ENCODE results near the gene TSPAN16.

GRCh38 chr19:11295180-11295579, 780 bp upstream of the TSPAN16 start:
- TF ChIP-seq POLR2A (IDR thresholded peaks at IDR 0.05) (no peak), CTCF (IDR thresholded peaks at IDR 0.05) (no peak)

Measured in testis (tissue), 2 donors.